ENCODE measurements around the gene TBC1D28. TPM values are rescaled to one million over a fixed set of nuclear protein-coding genes. Genes with fewer than 3 reads are reported as not detected.
"Not testable (repeated sequence)": the region's sequence is repeated elsewhere in the genome, so short reads cannot be mapped to it uniquely, and the experiment has no call there.

TBC1D28 gene
- total RNA-seq = not detected
- not detected for polyA plus RNA-seq
- not detected for total RNA-seq

- H3K9me3 Mint-ChIP-seq; CTCF ChIA-PET; H3K4me1 Mint-ChIP-seq; H3K27ac ChIP-seq (ENCODE audit: low read depth, low read length); H3K9me3 ChIP-seq (ENCODE audit: control insufficient read depth in 2 of 3, low read length in 3 of 3); H3K36me3 Mint-ChIP-seq; H3K27me3 ChIP-seq (ENCODE audit: control insufficient read depth in 2 of 2, insufficient read depth in 2 of 2, low read length in 2 of 2); H3K27me3 Mint-ChIP-seq; H3K27ac Mint-ChIP-seq; H3K4me3 ChIP-seq (ENCODE audit: low read length); POLR2A ChIA-PET; DNase-seq; H3K4me1 ChIP-seq (ENCODE audit: control insufficient read depth in 2 of 2, insufficient read depth in 2 of 2, low read length in 2 of 2); H3K36me3 ChIP-seq (ENCODE audit: control insufficient read depth in 2 of 3, insufficient read depth in 3 of 3, low read length in 3 of 3); intact Hi-C loops (cut with micrococcal nuclease); ATAC-seq; H3K4me3 Mint-ChIP-seq: not testable (repeated sequence)
These were observed at the start of gene TBC1D28 for GRCh38 chr17:18644291-18644690. Gene TBC1D28, minus strand, starts transcription at chr17:18644391. Its CDS starts 3,039 bp downstream, at chr17:18641352.

DNA sequence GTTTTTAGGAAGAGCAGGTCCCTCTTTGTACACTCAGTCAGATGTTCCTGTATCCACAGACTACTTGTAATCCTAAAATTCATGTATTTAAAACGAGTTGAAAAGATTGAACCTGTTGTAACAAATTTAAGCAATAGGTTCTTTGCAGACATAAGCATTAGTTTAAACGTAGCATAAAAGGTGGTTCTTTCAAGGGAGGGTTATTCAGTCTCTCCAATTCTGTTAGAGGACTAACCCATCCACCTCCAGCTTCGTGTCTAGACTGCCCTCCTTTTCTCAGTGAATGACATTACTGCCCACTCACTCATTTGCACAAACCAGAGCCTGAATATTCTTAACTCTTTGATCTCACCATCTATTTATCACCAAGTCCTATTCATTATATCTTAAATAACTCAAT is 38.5 kb upstream of the TBC1D28 start:
- H3K4me1 ChIP-seq (ENCODE audit: control insufficient read depth in 2 of 2, insufficient read depth in 2 of 2, low read length in 2 of 2); H3K9me3 Mint-ChIP-seq; intact Hi-C loops (cut with micrococcal nuclease); H3K27me3 ChIP-seq (ENCODE audit: control insufficient read depth in 2 of 2, insufficient read depth in 2 of 2, low read length in 2 of 2); H3K36me3 ChIP-seq (ENCODE audit: control insufficient read depth in 2 of 3, insufficient read depth in 3 of 3, low read length in 3 of 3); CTCF ChIA-PET; POLR2A ChIA-PET; DNase-seq; H3K27me3 Mint-ChIP-seq; H3K9me3 ChIP-seq (ENCODE audit: control insufficient read depth in 2 of 3, low read length in 3 of 3); ATAC-seq: not testable (repeated sequence)
- peaks cover 0 to 10% (median 7%) of the 10 kb centered on the region in 5 donors for H3K36me3 Mint-ChIP-seq
- Histone ChIP-seq H3K27ac (ENCODE audit: low read depth, low read length) (peak overlapping the region; percentile 65), H3K4me3 (ENCODE audit: low read length) (peak overlapping the region; percentile 60)
- peak overlapping the region; percentile 58 to 96 (median 90) for H3K4me3 Mint-ChIP-seq
- H3K27ac Mint-ChIP-seq = peak overlapping the region in 5 of 9 donors; percentile 36 to 86 (median 72)
- H3K4me1 Mint-ChIP-seq = peaks cover 2 to 20% (median 16%) of the 10 kb centered on the region in 7 donors

DNA sequence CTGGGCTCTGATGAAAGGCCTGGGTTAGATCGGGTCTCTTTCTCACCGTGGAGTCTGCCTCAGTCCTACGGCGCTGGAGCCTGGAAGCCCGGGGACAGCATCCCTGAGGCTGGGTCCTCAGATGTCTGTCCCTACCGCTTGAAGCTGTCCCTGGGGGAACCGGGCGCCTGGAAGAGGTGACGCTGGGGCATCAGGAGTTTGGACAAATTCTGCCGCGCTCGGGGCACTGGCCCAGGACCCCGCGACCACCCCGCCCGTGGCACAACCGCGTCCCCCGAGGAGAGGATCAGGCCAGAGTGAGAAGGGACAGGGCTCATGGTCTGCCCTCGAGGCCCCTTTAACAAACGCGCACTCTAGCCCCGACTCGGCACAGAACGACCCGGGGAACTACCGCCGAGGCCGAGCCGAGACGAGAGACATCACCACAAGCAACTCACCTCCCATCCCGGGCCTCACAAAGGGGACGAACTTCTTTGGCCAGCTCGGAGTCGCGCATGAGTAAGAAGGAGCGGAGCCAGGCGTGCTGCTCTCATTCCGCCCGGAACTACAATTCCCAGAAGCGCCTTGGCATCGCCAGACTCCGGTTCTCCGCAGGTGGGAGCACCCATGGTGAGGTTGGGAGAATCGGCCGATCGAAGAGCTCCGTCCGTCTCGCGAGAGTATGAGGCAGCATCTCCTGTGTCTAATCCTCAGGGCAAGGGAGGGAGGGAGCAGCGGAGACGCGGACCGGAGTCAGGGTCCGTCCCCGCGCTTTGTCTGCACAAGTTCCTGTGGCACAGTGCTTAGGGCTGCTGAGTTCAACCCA is 37.8 kb upstream of the TBC1D28 start, which contains the start of gene FOXO3B:
Gene FOXO3B, minus strand, starts transcription at position 548 of the 805 bp plus-strand sequence. CDS start 663 bp downstream, outside the sequence.
- DNase-seq (peak; percentile 9 to 76 (median 64)), ATAC-seq (peak; percentile 88)
- Mint-ChIP-seq H3K36me3 (peaks cover 0 to 14% (median 11%) of the 10 kb centered on the region in 5 donors), H3K4me1 (peaks cover 2 to 21% (median 16%) of the 10 kb centered on the region in 7 donors), H3K4me3 (peak within 1 kb of the TSS; percentile 65 to 96 (median 90)), H3K27ac (peak within 1 kb of the TSS in 8 of 9 donors; percentile 36 to 90 (median 81))
- CTCF ChIA-PET; H3K9me3 Mint-ChIP-seq; H3K9me3 ChIP-seq (ENCODE audit: control insufficient read depth in 2 of 3, low read length in 3 of 3); H3K36me3 ChIP-seq (ENCODE audit: control insufficient read depth in 2 of 3, insufficient read depth in 3 of 3, low read length in 3 of 3); H3K27me3 ChIP-seq (ENCODE audit: control insufficient read depth in 2 of 2, insufficient read depth in 2 of 2, low read length in 2 of 2); intact Hi-C loops (cut with micrococcal nuclease); H3K4me1 ChIP-seq (ENCODE audit: control insufficient read depth in 2 of 2, insufficient read depth in 2 of 2, low read length in 2 of 2); POLR2A ChIA-PET; H3K27me3 Mint-ChIP-seq: not testable (repeated sequence)
- peak within 1 kb of the TSS; percentile 60 for H3K4me3 ChIP-seq (ENCODE audit: low read length)
- peak within 1 kb of the TSS; percentile 65 for H3K27ac ChIP-seq (ENCODE audit: low read depth, low read length)

DNA sequence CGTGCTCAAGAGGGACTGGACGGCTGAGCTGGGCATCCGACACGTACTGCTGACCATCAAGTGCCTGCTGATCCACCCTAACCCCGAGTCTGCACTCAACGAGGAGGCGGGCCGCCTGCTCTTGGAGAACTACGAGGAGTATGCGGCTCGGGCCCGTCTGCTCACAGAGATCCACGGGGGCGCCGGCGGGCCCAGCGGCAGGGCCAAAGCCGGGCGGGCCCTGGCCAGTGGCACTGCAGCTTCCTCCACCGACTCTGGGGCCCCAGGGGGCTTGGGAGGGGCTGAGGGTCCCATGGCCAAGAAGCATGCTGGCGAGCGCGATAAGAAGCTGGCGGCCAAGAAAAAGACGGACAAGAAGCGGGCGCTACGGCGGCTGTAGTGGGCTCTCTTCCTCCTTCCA is 33.2 kb upstream of the TBC1D28 start:
- ATAC-seq; H3K27me3 Mint-ChIP-seq; intact Hi-C loops (cut with micrococcal nuclease); H3K4me1 ChIP-seq (ENCODE audit: control insufficient read depth in 2 of 2, insufficient read depth in 2 of 2, low read length in 2 of 2); H3K9me3 ChIP-seq (ENCODE audit: control insufficient read depth in 2 of 3, low read length in 3 of 3); POLR2A ChIA-PET; H3K27ac ChIP-seq (ENCODE audit: low read depth, low read length); H3K4me3 Mint-ChIP-seq; DNase-seq; H3K36me3 ChIP-seq (ENCODE audit: control insufficient read depth in 2 of 3, insufficient read depth in 3 of 3, low read length in 3 of 3); H3K4me3 ChIP-seq (ENCODE audit: low read length); H3K27me3 ChIP-seq (ENCODE audit: control insufficient read depth in 2 of 2, insufficient read depth in 2 of 2, low read length in 2 of 2); CTCF ChIA-PET: not testable (repeated sequence)
- H3K27ac Mint-ChIP-seq = peak overlapping the region in 2 of 9 donors; percentile 45 to 50
- H3K9me3 Mint-ChIP-seq = peaks cover 0 to 15% (median 2%) of the 10 kb centered on the region in 11 donors
- peaks cover 0 to 35% (median 24%) of the 10 kb centered on the region in 5 donors for H3K36me3 Mint-ChIP-seq
- peaks cover 0 to 19% (median 11%) of the 10 kb centered on the region in 7 donors for H3K4me1 Mint-ChIP-seq

- H3K4me1 Mint-ChIP-seq = peaks cover 0 to 19% (median 11%) of the 10 kb centered on the region in 7 donors
- intact Hi-C loops (cut with micrococcal nuclease) = not testable (repeated sequence)
These were observed 32.7 kb upstream of the TBC1D28 start for GRCh38 chr17:18676928-18677327.

DNA sequence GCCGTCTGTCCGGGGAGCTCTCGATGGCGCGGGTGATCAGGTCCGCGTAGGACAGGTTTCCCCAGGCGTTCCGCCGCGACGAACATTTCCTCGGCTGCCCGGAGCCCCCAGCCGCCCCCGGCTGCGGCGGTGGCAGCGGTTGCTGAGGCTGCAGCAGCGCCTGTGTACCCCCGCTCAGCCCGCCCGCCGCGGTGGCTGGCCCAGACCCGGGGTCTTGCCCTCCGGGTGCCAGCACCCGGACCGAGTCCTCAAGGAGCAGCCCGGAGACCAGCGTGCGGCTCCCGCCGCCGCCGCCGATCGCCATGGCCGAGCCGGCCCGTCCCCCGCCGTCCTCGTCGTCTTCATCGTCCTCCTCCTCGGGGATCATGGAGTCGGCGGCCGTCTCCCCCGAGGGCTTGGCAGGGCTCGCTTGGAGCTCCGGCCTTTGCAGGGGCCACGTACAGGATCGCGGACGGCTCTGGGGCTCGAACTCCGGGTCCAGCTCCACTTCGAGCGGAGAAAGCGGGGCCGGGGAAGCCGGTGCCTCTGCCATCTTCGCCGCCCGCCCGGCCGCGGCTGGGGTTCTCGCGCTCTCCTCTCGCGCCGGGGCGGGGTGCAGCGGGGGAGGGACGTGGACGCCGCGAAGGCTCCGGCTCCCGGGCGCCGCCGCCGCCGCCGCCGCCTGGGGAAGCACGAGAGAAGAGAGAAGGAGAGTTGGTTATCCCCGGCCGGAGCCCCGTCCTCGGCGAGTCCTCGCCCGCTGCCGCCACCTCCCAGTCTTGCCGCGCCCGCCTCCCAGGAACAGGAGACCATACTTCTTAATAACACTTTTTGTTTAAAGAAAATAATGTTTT is 28.4 kb upstream of the TBC1D28 start:
- ATAC-seq; H3K4me3 Mint-ChIP-seq; CTCF ChIA-PET; intact Hi-C loops (cut with micrococcal nuclease); DNase-seq; H3K27me3 ChIP-seq (ENCODE audit: control insufficient read depth in 2 of 2, insufficient read depth in 2 of 2, low read length in 2 of 2); H3K4me1 Mint-ChIP-seq; H3K4me1 ChIP-seq (ENCODE audit: control insufficient read depth in 2 of 2, insufficient read depth in 2 of 2, low read length in 2 of 2); H3K27ac ChIP-seq (ENCODE audit: low read depth, low read length); H3K4me3 ChIP-seq (ENCODE audit: low read length); H3K27ac Mint-ChIP-seq; H3K9me3 ChIP-seq (ENCODE audit: control insufficient read depth in 2 of 3, low read length in 3 of 3); POLR2A ChIA-PET; H3K27me3 Mint-ChIP-seq: not testable (repeated sequence)
- H3K36me3 Mint-ChIP-seq = peaks cover 5 to 58% (median 47%) of the 10 kb centered on the region in 5 donors
- H3K9me3 Mint-ChIP-seq = peaks cover 0 to 28% (median 13%) of the 10 kb centered on the region in 11 donors
- peaks cover 0 to 15% (median 0%) of the 10 kb centered on the region in 3 experiments for H3K36me3 ChIP-seq (ENCODE audit: control insufficient read depth in 2 of 3, insufficient read depth in 3 of 3, low read length in 3 of 3)

More at GRCh38 chr17:18676928-18677327, 32.7 kb upstream of the TBC1D28 start:
- H3K27me3 Mint-ChIP-seq; POLR2A ChIA-PET; H3K9me3 ChIP-seq (ENCODE audit: control insufficient read depth in 2 of 3, low read length in 3 of 3); ATAC-seq; H3K4me3 ChIP-seq (ENCODE audit: low read length); CTCF ChIA-PET; H3K36me3 ChIP-seq (ENCODE audit: control insufficient read depth in 2 of 3, insufficient read depth in 3 of 3, low read length in 3 of 3); H3K4me1 ChIP-seq (ENCODE audit: control insufficient read depth in 2 of 2, insufficient read depth in 2 of 2, low read length in 2 of 2); H3K27ac ChIP-seq (ENCODE audit: low read depth, low read length); H3K27me3 ChIP-seq (ENCODE audit: control insufficient read depth in 2 of 2, insufficient read depth in 2 of 2, low read length in 2 of 2); DNase-seq; H3K4me3 Mint-ChIP-seq: not testable (repeated sequence)
- Mint-ChIP-seq H3K36me3 (peaks cover 0 to 38% (median 26%) of the 10 kb centered on the region in 5 donors), H3K27ac (peak overlapping the region in 1 of 9 donors; percentile 45), H3K9me3 (peaks cover 0 to 15% (median 2%) of the 10 kb centered on the region in 11 donors)
